Neural progenitor cell (in vitro differentiated cells): ENCODE results near the gene TCHP.

Experiments used
- EZH2 ChIP-seq: fragments of 200-600 bp; sonication (generic); IDR thresholded peaks from 2 replicates; pipeline ENCODE4 v1.6.1; 2017; ENCODE audit warnings: antibody characterized with exemption, mild to moderate bottlenecking, moderate library complexity
- EZH2phosphoT487 ChIP-seq: fragments of 200-600 bp; sonication (generic); IDR thresholded peaks from 2 replicates; pipeline ENCODE4 v1.6.1; 2017; ENCODE audit warnings: antibody characterized with exemption
- TF ChIP-seq, protein P1 (sequence below): fragments of 200-600 bp; sonication (generic); IDR thresholded peaks from 2 replicates; pipeline ENCODE4 v1.5.1; 2017; ENCODE audit warnings: antibody characterized with exemption, mild to moderate bottlenecking

DNA sequence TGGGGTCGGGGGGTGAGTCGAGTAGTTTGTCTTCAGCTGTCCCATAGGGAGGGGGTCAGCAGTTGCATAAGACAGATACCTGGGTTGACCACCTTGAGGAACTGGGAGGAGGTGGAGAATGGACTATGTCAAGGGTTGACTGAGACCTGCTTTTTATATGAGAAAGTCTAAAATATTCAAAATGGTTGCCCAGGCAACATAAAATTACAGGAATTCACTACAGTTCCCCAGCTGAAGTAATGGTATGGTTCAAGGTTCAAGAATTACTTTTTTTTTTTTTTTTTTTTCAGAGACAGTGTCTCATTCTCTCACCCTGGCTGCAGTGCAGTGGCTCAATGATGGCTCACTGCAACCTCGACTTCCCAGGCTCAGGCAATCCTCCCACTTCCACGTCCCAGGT is 5.1 kb upstream of the TCHP start:
- TF ChIP-seq, protein P1, sequence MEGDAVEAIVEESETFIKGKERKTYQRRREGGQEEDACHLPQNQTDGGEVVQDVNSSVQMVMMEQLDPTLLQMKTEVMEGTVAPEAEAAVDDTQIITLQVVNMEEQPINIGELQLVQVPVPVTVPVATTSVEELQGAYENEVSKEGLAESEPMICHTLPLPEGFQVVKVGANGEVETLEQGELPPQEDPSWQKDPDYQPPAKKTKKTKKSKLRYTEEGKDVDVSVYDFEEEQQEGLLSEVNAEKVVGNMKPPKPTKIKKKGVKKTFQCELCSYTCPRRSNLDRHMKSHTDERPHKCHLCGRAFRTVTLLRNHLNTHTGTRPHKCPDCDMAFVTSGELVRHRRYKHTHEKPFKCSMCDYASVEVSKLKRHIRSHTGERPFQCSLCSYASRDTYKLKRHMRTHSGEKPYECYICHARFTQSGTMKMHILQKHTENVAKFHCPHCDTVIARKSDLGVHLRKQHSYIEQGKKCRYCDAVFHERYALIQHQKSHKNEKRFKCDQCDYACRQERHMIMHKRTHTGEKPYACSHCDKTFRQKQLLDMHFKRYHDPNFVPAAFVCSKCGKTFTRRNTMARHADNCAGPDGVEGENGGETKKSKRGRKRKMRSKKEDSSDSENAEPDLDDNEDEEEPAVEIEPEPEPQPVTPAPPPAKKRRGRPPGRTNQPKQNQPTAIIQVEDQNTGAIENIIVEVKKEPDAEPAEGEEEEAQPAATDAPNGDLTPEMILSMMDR: no peak
- TF ChIP-seq EZH2phosphoT487 (no peak), EZH2 (no peak)
